Dedifferentiated amniotic fluid mesenchymal stem cell (primary cell): Measurements from ENCODE around the gene ZCCHC24.

Experiments
- DNase-seq: peaks from one replicate; pipeline ENCODE4 v3.0.0-alpha.2; 2016; ENCODE audit errors: extremely low spot score

The ZCCHC24 gene

DNA sequence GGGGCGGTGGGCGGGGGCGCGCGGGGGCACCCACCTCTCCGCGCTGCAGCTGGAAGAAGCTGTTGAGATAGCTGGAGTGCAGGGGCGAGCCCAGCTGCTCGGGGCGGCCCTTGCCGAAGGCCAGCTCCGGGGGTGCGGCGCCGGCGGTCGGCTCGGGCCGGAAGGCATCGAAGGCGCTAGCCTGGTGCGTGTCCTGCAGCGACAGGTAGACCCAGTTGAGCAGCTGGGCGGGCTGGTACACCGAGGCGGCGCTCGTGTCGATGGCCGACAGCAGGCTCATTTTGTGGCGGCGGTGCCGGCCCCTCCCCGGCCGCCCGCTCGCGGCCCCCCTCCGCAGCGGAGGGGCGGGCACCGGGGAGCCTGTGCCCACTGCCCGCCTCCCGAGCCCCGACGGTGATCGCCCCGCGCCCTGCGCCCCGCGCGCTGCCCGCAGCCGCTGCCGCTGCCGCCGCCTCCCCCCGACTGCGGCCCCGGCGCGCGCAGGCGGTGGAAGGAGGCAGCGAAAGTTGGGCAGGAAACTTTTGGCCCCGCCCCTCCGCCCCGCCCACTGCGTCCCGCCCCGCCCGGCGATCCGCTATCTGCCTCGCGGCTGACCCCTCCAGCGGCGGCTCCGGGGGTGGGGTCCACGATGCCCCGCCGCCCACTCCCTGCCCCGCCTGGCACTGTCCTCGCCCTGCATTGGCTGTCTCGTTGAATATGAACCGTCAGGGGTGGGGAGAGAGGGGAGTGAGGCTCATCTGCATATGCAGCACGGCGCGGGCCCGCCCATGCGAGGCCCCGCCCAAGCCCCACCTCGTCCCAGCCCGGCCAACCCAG lies at the start of gene ZCCHC24:
ZCCHC24 (minus strand) TSS at position 464 of the 816 bp plus-strand sequence; CDS start at position 280, 184 bp downstream.
- peak; percentile 98 for DNase-seq

DNA sequence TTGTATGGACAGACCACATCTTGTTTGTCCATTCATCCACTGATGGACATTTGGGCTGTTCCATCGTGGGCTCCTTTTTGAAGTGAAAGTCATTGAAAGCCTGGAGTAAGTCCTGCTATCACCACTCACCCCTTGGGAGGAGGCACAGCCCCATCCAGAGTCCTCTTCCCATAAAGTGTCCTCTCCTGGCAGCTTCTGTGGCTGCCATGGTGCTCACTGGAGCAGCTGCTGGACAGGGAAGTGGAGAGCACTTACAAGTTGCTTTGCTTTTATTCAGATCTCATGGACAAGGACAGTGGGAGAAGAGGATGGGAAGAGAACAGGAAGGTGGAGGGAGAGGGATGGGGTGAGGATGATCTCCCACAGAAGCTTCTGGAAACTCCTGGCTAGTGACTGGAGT lies 48.4 kb upstream of the ZCCHC24 start:
- DNase-seq: no peak

DNA sequence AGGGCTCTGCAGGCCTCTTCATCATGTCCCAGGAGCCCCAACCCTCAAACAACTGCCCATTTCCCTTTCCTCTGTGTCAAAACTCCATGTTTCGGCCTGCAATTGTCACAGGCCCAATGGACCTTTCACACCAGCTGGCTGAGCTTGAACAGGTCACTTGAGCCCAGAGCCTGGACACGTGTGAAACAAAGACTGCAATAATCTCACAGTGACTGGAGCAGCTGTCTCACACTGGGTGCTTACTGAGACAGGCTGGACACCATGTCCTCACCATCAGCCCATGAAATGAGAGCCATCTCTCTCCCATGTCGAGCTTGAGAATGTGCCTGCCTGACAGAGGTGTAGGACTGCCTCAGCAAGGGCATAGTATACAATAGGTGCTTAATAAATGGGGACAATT lies 47.4 kb upstream of the ZCCHC24 start:
- no peak for DNase-seq

DNA sequence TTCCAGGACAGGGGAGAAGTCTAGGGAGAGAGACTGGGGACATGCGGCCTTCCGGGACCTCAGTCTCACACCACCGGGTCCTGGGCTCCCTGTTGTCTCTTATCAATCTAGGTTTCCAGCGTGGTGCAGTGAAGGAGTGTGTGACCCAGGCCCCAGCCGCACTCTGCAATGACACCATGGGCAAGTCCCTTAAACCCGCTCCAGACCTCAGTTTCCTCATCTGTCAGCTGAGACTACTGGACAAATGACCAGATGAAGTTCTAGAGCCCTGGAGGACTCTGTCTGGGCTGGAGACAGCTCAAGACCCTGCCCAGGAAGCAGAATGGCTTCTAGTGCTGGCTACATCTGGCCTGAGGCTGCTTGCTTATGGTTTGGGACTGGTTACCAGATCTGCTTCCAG lies 46.8 kb upstream of the ZCCHC24 start:
- no peak for DNase-seq

DNA sequence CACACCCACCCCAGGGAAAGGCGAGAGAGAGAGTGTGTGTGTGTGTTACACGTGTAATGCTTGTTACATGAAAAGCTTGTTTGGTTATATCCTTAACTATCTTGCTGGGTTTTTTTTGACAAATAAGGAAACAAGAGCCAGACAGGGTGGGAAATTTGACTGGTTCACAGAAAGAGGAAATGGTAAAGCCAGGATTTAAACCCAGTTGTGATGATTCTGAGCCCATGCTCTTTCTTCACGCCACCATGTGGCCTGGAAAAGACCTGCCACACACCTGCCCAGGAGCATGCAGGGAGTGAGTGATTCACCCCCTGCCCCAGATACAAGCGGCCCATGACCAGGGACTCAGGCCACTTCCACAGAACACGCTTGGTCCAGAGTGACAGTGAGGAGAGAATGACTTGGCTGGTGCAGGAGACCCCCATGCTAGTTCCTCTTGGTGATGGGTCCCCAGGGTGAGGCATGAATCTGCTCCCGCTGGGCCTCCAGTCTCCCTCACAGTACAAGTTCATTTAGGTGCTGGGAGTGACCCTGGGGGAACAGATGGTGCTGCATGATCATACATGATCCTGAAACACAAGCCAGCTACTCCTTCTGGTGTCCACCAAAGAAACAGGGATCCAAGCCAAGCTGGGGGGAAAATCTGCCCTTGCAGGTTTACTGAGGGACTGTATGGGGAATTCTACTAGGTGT lies 45.9 kb upstream of the ZCCHC24 start:
- no peak for DNase-seq

DNA sequence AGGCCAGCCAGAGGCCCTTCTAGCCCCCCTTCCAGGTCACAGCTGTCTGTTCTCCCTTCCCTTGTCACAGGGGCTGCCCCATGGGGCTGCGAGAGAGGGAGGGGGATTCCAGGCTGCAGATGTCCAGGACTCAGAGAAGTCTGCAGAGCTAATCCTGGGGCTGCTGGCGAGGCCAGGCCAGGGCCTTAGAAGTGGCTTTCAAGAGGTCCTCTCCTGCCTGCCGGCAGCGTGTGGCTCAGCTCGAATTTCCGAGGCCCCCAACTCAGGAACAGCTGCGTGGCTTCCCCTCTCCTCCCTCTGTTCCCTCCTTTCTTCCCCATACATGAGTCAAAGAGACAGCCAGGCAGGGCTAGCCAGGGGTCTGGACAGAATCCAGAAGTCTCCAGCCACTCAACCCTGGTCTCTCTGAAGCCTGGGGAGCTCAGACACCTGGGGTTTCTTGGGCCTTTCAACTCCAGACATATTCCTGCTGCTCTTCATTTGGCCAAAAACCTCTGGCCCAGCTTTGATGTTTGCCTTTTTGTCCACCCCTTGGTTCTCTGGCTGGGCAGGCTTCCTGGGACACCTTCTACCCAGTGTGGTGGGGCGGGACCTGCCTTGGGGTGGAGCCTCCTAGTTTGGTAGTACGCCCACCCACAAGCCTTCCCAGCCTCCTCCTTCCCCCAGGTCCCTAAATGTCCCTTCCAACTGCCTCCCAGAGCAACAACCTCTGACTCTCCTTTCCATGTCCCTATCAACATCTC lies 45.1 kb upstream of the ZCCHC24 start:
- DNase-seq: no peak

DNA sequence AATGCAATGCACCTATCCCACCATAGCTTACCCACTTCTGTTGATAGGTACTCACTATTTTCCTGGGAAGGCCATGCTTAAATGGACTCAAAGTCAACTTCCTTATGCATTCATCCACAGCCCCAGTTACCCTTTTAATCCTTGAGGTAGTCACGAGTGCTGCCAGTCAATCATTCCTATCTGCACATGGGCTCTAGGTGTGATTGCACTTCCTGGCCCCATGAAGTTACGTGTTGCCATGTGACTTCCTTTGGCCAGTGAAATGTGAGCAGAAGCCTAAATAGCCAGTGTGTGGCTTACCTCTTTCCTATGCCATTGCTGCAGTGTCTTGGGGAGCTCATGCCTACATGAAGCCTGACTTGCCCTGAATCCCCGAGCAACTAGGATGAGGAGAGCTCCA lies 43.4 kb upstream of the ZCCHC24 start:
- no peak for DNase-seq

- DNase-seq: peak; percentile 97
Measured at GRCh38 chr10:79488336-79488735, 42.9 kb upstream of the ZCCHC24 start.

- no peak for DNase-seq
Measured at GRCh38 chr10:79487296-79488194, 42.1 kb upstream of the ZCCHC24 start.

DNA sequence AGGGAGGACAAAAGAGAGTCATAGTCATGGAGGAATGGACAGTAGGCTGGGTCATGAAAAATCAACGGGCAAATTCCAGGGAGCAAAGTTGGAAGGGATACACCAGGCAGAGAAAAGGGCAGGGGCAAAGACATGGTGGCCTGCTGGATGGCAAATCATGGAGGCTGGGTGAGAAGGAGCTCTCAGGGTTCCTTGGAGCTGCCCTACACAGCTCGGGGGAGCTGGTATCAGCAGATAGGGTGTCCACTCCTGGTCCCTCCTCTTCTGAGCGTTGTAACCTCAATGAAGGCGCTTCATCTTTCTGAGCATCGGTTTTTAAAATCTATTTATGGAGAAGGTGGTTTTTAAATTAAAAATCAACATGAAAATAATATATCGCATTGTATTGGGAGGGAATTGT lies 39.1 kb upstream of the ZCCHC24 start:
- DNase-seq: no peak

GRCh38 chr10:79483948-79484347 lies 38.5 kb upstream of the ZCCHC24 start:
- peak; percentile 76 for DNase-seq

DNA sequence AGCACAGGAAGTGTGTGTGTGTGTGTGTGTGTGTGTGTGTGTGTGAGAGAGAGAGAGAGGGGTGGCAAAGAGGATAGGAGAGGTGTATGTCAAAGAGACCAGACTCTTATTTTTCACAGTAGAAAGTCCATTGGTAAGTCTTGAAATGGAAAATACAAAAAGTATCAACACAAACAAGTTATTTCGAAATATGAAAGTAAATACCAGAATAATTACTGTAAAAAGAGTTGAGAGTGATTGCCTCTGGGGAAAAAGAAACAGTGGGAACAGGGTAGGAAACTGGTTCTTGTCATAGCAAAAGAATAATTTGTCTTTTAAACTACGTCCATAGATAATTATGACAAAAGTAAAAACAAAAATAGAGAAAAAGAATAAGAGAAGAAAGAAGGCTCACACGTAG lies 37.9 kb upstream of the ZCCHC24 start:
- peak; percentile 23 for DNase-seq

- no peak for DNase-seq
Measured at GRCh38 chr10:79482741-79483140, 37.3 kb upstream of the ZCCHC24 start.

- DNase-seq: no peak
Measured at GRCh38 chr10:79482304-79482703, 36.9 kb upstream of the ZCCHC24 start.

DNA sequence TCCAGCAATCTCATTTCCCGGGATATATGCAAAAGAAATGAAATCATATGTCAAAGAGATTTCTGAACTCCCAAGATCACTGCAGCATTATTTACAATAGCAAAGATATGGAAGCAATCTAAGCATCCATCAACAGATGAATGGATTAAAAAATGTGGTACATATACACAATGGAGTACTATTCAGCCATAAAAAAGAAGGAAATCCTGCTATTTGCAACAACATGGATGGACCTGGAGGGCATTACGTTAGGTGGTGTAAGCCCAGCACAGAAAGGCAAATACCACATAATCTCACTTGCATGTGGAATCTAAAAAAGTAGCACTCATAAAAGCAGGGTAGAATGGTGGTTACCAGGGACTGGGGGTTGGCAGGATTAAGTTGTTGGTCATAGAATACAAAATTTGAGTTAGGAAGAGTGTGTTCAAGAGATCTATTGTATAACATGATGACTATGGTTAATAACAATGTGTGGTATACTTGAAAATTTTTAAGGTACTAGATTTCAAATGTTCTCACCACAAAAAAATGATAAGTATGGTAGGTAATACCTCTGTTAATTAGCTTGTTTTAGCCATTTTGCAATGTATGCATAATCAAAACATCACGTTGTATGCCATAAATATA lies 34.0 kb upstream of the ZCCHC24 start:
- no peak for DNase-seq

DNA sequence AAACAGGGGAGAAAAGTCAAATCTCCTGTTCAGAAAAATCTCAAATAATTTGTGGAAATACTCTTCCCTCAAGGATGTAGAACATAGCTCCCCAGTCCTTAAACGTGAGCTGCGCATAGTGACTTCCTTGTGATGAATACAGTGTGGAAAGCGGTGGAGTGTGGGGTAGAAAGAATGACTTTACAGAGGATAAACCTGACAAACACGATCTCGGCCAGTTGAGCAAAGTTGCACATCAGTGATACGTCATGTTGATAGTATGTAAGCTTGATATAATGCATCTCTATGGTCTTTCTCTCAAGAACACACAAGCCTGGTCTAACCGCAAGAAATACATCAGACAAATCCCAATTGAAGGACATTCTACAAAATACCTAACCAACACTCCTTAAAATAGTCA lies 32.0 kb upstream of the ZCCHC24 start:
- DNase-seq: no peak

DNA sequence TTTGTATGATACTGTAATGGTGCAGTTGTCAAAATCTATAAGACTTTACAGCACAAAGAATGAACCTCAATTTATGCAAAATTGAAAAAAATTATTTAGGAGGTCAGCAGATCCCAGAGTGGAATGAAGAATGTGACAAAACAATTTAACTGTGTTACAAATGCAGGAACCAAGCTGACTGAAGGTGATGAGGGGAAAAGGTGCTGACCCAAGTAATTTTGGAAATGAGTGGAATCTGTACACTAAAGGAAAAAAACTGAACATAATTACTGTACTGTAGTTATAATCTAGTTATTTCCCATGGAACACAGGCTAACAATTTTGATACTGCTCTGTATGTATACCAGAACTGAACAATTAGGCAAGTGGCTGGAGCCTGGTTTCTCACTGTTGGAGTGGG lies 31.2 kb upstream of the ZCCHC24 start:
- DNase-seq: no peak

DNA sequence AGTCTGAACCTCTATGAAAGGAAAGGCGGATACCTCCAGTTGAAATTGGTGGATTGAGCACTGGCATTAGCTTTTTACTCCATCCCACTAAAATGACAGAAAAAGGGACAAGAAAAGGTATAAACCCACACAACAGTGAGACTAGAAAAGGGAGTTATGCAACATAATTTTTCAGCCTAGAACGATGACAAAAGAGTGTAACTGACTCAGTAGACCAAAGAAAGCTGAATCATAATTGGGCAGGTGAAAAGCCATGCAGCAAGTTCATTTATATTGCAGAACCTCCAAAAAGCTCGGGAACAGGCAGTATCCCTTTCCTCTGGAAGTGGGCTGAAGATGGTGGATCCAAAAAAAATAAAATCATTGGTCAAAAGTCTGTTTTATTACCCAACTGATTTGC lies 30.5 kb upstream of the ZCCHC24 start:
- no peak for DNase-seq

DNA sequence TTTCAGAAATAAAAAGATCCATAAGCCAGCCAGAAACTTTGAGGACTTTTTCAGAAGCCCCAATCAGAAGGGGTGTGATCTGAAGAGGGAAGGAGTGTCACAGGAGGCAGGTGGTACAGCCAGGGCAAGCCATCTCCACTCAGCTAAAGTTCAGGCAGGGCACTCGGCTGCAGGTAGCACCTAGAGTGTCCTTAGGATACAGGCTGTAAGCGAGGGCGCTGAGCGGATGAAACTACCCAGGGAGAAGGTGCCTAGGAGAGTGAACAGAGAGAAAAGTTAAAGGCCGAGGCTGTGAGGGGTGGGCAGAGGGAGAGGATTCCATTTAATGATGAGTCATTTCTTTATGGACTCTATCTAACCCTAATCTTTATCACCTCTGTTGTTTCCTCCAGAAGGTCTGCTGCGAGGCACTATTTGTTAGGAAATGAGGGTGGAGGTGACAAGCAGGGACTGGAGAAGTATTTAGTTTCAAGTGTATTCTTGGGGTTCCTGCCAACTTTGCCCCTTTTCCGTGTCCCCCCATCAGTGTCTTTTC lies 29.8 kb upstream of the ZCCHC24 start:
- no peak for DNase-seq

DNA sequence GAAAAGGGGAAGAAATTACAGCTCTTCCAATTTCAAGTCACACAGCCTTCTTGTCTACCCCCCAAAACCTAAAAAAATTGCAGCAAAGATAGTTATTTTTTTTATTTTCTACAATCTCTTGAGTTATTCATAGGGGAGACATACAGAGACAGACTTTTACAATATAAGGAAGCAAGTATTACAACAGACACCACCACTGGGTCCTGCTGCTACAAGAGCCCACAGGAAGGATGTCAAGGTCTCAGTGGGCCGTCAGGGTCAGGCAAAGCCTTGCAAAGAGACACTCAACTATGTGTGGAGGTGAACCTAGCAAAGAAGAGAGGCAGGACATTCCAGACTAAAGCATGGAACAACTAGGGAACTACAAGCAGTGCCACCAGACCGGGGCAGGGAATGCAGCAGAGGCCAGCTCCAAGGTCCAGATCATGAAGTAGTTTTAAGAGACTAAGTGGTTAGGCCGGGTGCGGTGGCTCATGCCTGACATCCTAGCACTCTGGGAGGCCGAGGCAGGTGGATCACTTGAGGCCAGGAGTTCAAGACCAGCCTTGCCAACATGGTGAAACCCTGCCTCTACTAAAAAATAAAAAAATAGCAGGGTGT lies 28.2 kb upstream of the ZCCHC24 start:
- no peak for DNase-seq
